Upper lobe of left lung (tissue), 6 donors: ENCODE data around the gene SGSM1. TPM values are rescaled to one million over a fixed set of nuclear protein-coding genes. Genes with fewer than 3 reads are reported as not detected.

Source experiments
- ATAC-seq, 2 donors: fragments of 200-7000 bp; cut with Tn5 transposase; one replicate each; pipeline ENCODE4 v1.9.1; 2022; ENCODE audit warnings: mild to moderate bottlenecking in 2 of 2, moderate library complexity in 2 of 2; ENCODE audit not compliant: low FRiP score in 2 of 2
- DNase-seq, 2 donors: peaks; one replicate each; pipeline ENCODE4 v3.0.0-alpha.2; 2019 to 2020
- H3K27ac ChIP-seq, 4 donors: fragments of 200-600 bp; sonication (generic); one replicate each; pipeline ENCODE4 v1.5.1; 2016 to 2019
- H3K27me3 ChIP-seq, 4 donors: fragments of 200-600 bp; sonication (generic); one replicate each; pipeline ENCODE4 v1.5.1; 2017 to 2019
- H3K36me3 ChIP-seq, 4 donors: fragments of 200-600 bp; sonication (generic); one replicate each; pipeline ENCODE4 v1.5.1; 2016 to 2019
- H3K4me1 ChIP-seq, 4 donors: fragments of 200-600 bp; sonication (generic); one replicate each; pipeline ENCODE4 v1.5.1; 2018 to 2019
- H3K4me3 ChIP-seq, 4 donors: fragments of 200-600 bp; sonication (generic); one replicate each; pipeline ENCODE4 v1.5.1; 2017 to 2019; ENCODE audit warnings: mild to moderate bottlenecking in 2 of 4, moderate library complexity in 1 of 4
- H3K9me3 ChIP-seq, 4 donors: fragments of 200-600 bp; sonication (generic); one replicate each; pipeline ENCODE4 v1.5.1; 2018 to 2019
- CTCF ChIP-seq, 6 experiments: fragments of 450-650 bp in 4 of 6; fragments of 200-600 bp in 2 of 6; sonication (generic) in 2 of 6; IDR thresholded peaks; one replicate each; pipeline ENCODE4 v1.5.1; 2016 to 2019; ENCODE audit warnings: antibody characterized with exemption in 6 of 6
- EP300 ChIP-seq, 4 donors: sonication (generic); formaldehyde crosslinking; IDR thresholded peaks; one replicate each; pipeline ENCODE4 v1.5.1; 2017; ENCODE audit warnings: antibody characterized with exemption in 4 of 4, control low read depth in 2 of 4
- POLR2A ChIP-seq, 4 donors: fragments of 450-650 bp; IDR thresholded peaks; one replicate each; pipeline ENCODE4 v1.5.1; 2016 to 2017; ENCODE audit warnings: antibody characterized with exemption in 4 of 4, mild to moderate bottlenecking in 2 of 4
- POLR2AphosphoS5 ChIP-seq, 2 donors: sonication (generic); formaldehyde crosslinking; IDR thresholded peaks; one replicate each; pipeline ENCODE4 v1.5.1; 2017; ENCODE audit warnings: antibody characterized with exemption in 2 of 2
- WGBS, 2 donors: methylation state at CpG; one replicate each; pipeline ENCODE4 v1.1.5; 2017 to 2018; 5-methylcytosine and 5-hydroxymethylcytosine counted together
- total RNA-seq, 6 donors: library from RNA; depleted of rRNA in 4 of 6; stranded (reverse); fragments of >200 nt in 4 of 6; gene quantifications; one replicate each; pipeline versions ENCODE4 v1.1.0 to v1.2.1, GENCODE V29; 2016 to 2021
- donor health status: DM: no; HTN: no; CAD: no; lungs with moderate emphysema.
- donor health status: DM: no; HTN: yes; CAD: no; lungs with severe emphysema.

SGSM1 gene
- total RNA-seq, 6 donors from 2014 or later = 0.76 to 4.2 (median 2.8) TPM

GRCh38 chr22:24972369-24972768 lies 166.4 kb downstream of the SGSM1 start:
- WGBS, 2 donors = 98% methylated on average over 2 of the region's 2 CpGs

GRCh38 chr22:24973872-24974271 lies 167.9 kb downstream of the SGSM1 start:
- DNase-seq (no peak), ATAC-seq (no peak)
- no peaks in the 10 kb centered on the region for H3K36me3 ChIP-seq
- H3K4me1 ChIP-seq = peaks cover 22 to 37% (median 29%) of the 10 kb centered on the region in 4 donors
- H3K27ac ChIP-seq = no peak overlapping the region
- H3K27me3 ChIP-seq = no peaks in the 10 kb centered on the region
- H3K4me3 ChIP-seq = no peak overlapping the region
- 66 to 85% methylated on average over 4 to 6 of the region's 6 CpGs for WGBS, 2 donors
- TF ChIP-seq POLR2AphosphoS5 (IDR thresholded peaks at IDR 0.05) = no peak
- no peak for TF ChIP-seq POLR2A (IDR thresholded peaks at IDR 0.05)
- TF ChIP-seq EP300 (IDR thresholded peaks at IDR 0.05) = no peak
- no peak for TF ChIP-seq CTCF (IDR thresholded peaks at IDR 0.05)
- H3K9me3 ChIP-seq = no peaks in the 10 kb centered on the region

More at GRCh38 chr22:24972369-24972768, 166.4 kb downstream of the SGSM1 start:
- Histone ChIP-seq H3K4me3 (no peak overlapping the region), H3K4me1 (peaks cover 17 to 43% (median 28%) of the 10 kb centered on the region in 4 donors), H3K27ac (no peak overlapping the region), H3K9me3 (no peaks in the 10 kb centered on the region), H3K27me3 (no peaks in the 10 kb centered on the region), H3K36me3 (no peaks in the 10 kb centered on the region)
- no peak for DNase-seq
- no peak for ATAC-seq
- TF ChIP-seq CTCF (IDR thresholded peaks at IDR 0.05) (no peak), POLR2AphosphoS5 (IDR thresholded peaks at IDR 0.05) (no peak), EP300 (IDR thresholded peaks at IDR 0.05) (no peak), POLR2A (IDR thresholded peaks at IDR 0.05) (no peak)

- H3K27ac ChIP-seq = no peak overlapping the region
- DNase-seq (no peak), ATAC-seq (no peak)
- H3K4me3 ChIP-seq = no peak overlapping the region
- 75 to 89% methylated on average over 5 of the region's 5 CpGs for WGBS, 2 donors
- peaks cover 18 to 30% (median 27%) of the 10 kb centered on the region in 4 donors for H3K4me1 ChIP-seq
- H3K36me3 ChIP-seq = no peaks in the 10 kb centered on the region
- H3K9me3 ChIP-seq = no peaks in the 10 kb centered on the region
- no peaks in the 10 kb centered on the region for H3K27me3 ChIP-seq
- TF ChIP-seq EP300 (IDR thresholded peaks at IDR 0.05) = no peak
- TF ChIP-seq POLR2AphosphoS5 (IDR thresholded peaks at IDR 0.05) = no peak
- no peak for TF ChIP-seq CTCF (IDR thresholded peaks at IDR 0.05)
- TF ChIP-seq POLR2A (IDR thresholded peaks at IDR 0.05) = no peak
These were observed 169.2 kb downstream of the SGSM1 start for GRCh38 chr22:24975125-24975640.

- H3K4me3 ChIP-seq = no peak overlapping the region
- WGBS, 2 donors = 52 to 68% methylated on average over 8 to 11 of the region's 11 CpGs
- peak overlapping the region; percentile 16 to 88 (median 80) for H3K27ac ChIP-seq
- ATAC-seq (peak in 1 of 2 donors; percentile 41), DNase-seq (no peak)
- H3K36me3 ChIP-seq = no peaks in the 10 kb centered on the region
- peaks cover 19 to 30% (median 27%) of the 10 kb centered on the region in 4 donors for H3K4me1 ChIP-seq
- TF ChIP-seq POLR2A (IDR thresholded peaks at IDR 0.05) (no peak), POLR2AphosphoS5 (IDR thresholded peaks at IDR 0.05) (no peak), EP300 (IDR thresholded peaks at IDR 0.05) (no peak), CTCF (IDR thresholded peaks at IDR 0.05) (no peak)
- H3K9me3 ChIP-seq = no peaks in the 10 kb centered on the region
- no peaks in the 10 kb centered on the region for H3K27me3 ChIP-seq
These were observed 169.9 kb downstream of the SGSM1 start for GRCh38 chr22:24975813-24976341.
